ENCODE data around the gene METTL13.
"Not testable (repeated sequence)": the region's sequence is repeated elsewhere in the genome, so short reads cannot be mapped to it uniquely, and the experiment has no call there.

The METTL13 gene

GRCh38 chr1:171763764-171764163 is 17.7 kb upstream of the METTL13 start:
- no peak for DNase-seq (ENCODE audit: low read depth, low spot score)

GRCh38 chr1:171769171-171769570 is 12.3 kb upstream of the METTL13 start:
- DNase-seq (ENCODE audit: low read depth, low spot score), result no peak
- no peak overlapping the region for H3K27ac ChIP-seq

More at GRCh38 chr1:171763764-171764163, 17.7 kb upstream of the METTL13 start:
- H3K27ac ChIP-seq, result no peak overlapping the region

GRCh38 chr1:171769754-171770153 is 11.7 kb upstream of the METTL13 start:
- no peak overlapping the region for H3K27ac ChIP-seq
- DNase-seq (ENCODE audit: low read depth, low spot score), result no peak

- DNase-seq (ENCODE audit: low read depth, low spot score), result no peak
- H3K27ac ChIP-seq, result no peak overlapping the region
These were observed 9.1 kb upstream of the METTL13 start for GRCh38 chr1:171772312-171772711.

- peak overlapping the region; percentile 92 for H3K27ac ChIP-seq
- no peak for DNase-seq (ENCODE audit: low read depth, low spot score)
These were observed 781 bp upstream of the METTL13 start for GRCh38 chr1:171780583-171781175.

GRCh38 chr1:171783816-171784530 is 2.5 kb downstream of the METTL13 start:
- DNase-seq (ENCODE audit: low read depth, low spot score), result no peak
- H3K27ac ChIP-seq, result no peak overlapping the region

- no peak overlapping the region for H3K27ac ChIP-seq
- no peak for DNase-seq (ENCODE audit: low read depth, low spot score)
These were observed 3.3 kb downstream of the METTL13 start for GRCh38 chr1:171784784-171785183.

- no peak overlapping the region for H3K27ac ChIP-seq
- no peak for DNase-seq (ENCODE audit: low read depth, low spot score)
These were observed 4.3 kb downstream of the METTL13 start for GRCh38 chr1:171785766-171786165.

- no peak for DNase-seq (ENCODE audit: low read depth, low spot score)
- H3K27ac ChIP-seq, result no peak overlapping the region
These were observed 5.1 kb downstream of the METTL13 start for GRCh38 chr1:171786534-171786933.

GRCh38 chr1:171787686-171788480 is 6.4 kb downstream of the METTL13 start:
- H3K27ac ChIP-seq, result peak overlapping the region; percentile 54

GRCh38 chr1:171788696-171789095 is 7.2 kb downstream of the METTL13 start:
- H3K27ac ChIP-seq, result peak overlapping the region; percentile 54
- DNase-seq (ENCODE audit: low read depth, low spot score), result peak; percentile 54

More at GRCh38 chr1:171787686-171788480, 6.4 kb downstream of the METTL13 start:
- peak; percentile 18 for DNase-seq (ENCODE audit: low read depth, low spot score)

- no peak for DNase-seq (ENCODE audit: low read depth, low spot score)
- no peak overlapping the region for H3K27ac ChIP-seq
These were observed 8.9 kb downstream of the METTL13 start for GRCh38 chr1:171790318-171790717.

- DNase-seq (ENCODE audit: low read depth, low spot score), result no peak
- peak overlapping the region; percentile 78 for H3K27ac ChIP-seq
These were observed 11.4 kb downstream of the METTL13 start for GRCh38 chr1:171792656-171793369.

GRCh38 chr1:171793636-171794035 is 12.2 kb downstream of the METTL13 start:
- DNase-seq (ENCODE audit: low read depth, low spot score), result no peak
- H3K27ac ChIP-seq, result peak overlapping the region; percentile 78

- peak overlapping the region; percentile 78 for H3K27ac ChIP-seq
- DNase-seq (ENCODE audit: low read depth, low spot score), result peak; percentile 40
These were observed 12.6 kb downstream of the METTL13 start for GRCh38 chr1:171794085-171794484.

GRCh38 chr1:171796592-171796991 is 15.1 kb downstream of the METTL13 start:
- no peak for DNase-seq (ENCODE audit: low read depth, low spot score)

GRCh38 chr1:171798311-171798710 is 16.9 kb downstream of the METTL13 start:
- no peak for DNase-seq (ENCODE audit: low read depth, low spot score)
- H3K27ac ChIP-seq, result no peak overlapping the region

More at GRCh38 chr1:171796592-171796991, 15.1 kb downstream of the METTL13 start:
- H3K27ac ChIP-seq, result no peak overlapping the region

GRCh38 chr1:171798765-171799164 is 17.3 kb downstream of the METTL13 start:
- H3K27ac ChIP-seq, result no peak overlapping the region
- no peak for DNase-seq (ENCODE audit: low read depth, low spot score)

GRCh38 chr1:171799166-171799565 is 17.7 kb downstream of the METTL13 start:
- DNase-seq (ENCODE audit: low read depth, low spot score), result no peak
- H3K27ac ChIP-seq, result no peak overlapping the region

GRCh38 chr1:171799698-171800097 is 18.2 kb downstream of the METTL13 start:
- not testable (repeated sequence) for DNase-seq (ENCODE audit: low read depth, low spot score); H3K27ac ChIP-seq

Measured in epithelial cell of prostate (primary cell).